HCT116 (cell line): ENCODE results near the gene TM4SF20. TPM values are rescaled to one million over a fixed set of nuclear protein-coding genes. Genes with fewer than 3 reads are reported as not detected.

Experiments used
- ATAC-seq: fragments of 200-7000 bp; cut with Tn5 transposase; 2 replicates; pipeline ENCODE4 v1.9.1; 2020; ENCODE audit warnings: mild to moderate bottlenecking, moderate library complexity
- BruUV-seq: library from RNA; stranded (reverse); fragments of 400-500 nt; replicated peaks from 2 replicates; lab custom pipeline; 2021; lab: Mats Ljungman, UMichigan
- CTCF ChIA-PET: fragments of 300-600 bp; sonication (Branson Sonifier 250); formaldehyde crosslinking; loops from one replicate; lab custom pipeline; 2021; ENCODE audit warnings: antibody characterized with exemption; lab: Charles Lee
- POLR2A ChIA-PET: fragments of 300-600, 350-600 bp; sonication (Branson Sonifier 250); formaldehyde crosslinking; loops from one replicate; lab custom pipeline; 2021; ENCODE audit warnings: antibody characterized with exemption; lab: Charles Lee
- RAD21 ChIA-PET, 2 experiments: fragments of 300-600 bp; sonication (Branson Sonifier 250); formaldehyde crosslinking; loops; one replicate each; lab custom pipeline; 2023; ENCODE audit warnings: low total read pairs in 2 of 2; ENCODE audit not compliant: uncharacterized antibody in 2 of 2, unreplicated experiment in 2 of 2, low non-redundant PET in 1 of 2; lab: Charles Lee
- DNase-seq: peaks from one replicate; pipeline ENCODE4 v3.0.0-alpha.2; 2010; ENCODE audit warnings: low read depth, low spot score
- H2AFZ ChIP-seq: fragments of 200-600 bp; shearing (Covaris generic), sonication (generic); 2 replicates; pipeline ENCODE4 v1.6.1; 2017; ENCODE audit warnings: low read depth, mixed run types, mixed read lengths, antibody characterized with exemption, low read length; ENCODE audit not compliant: poor library complexity, severe bottlenecking
- H3K27ac ChIP-seq: 2 replicates; pipeline ENCODE4 v1.5.1; 2012; ENCODE audit warnings: low read depth, low read length
- H3K27me3 ChIP-seq: fragments of 200-600 bp; sonication (generic); 2 replicates; pipeline ENCODE4 v1.6.1; 2016; ENCODE audit warnings: mixed run types, low read length, mixed read lengths; ENCODE audit not compliant: insufficient read depth
- H3K36me3 ChIP-seq, 2 experiments: fragments of 200-500 bp in 1 of 2; fragments of 200-600 bp in 1 of 2; sonication (Bioruptor generic) in 1 of 2; sonication (generic) in 1 of 2; 2 replicates each; pipeline versions ENCODE4 v1.5.1 to v1.6.1; 2014 to 2016; ENCODE audit warnings: low read length in 2 of 2, inconsistent platforms in 1 of 2, mixed read lengths in 1 of 2, mixed run types in 1 of 2; ENCODE audit not compliant: insufficient read depth in 2 of 2, control insufficient read depth in 1 of 2
- H3K4me1 ChIP-seq, 2 experiments: fragments of 200-600 bp in 1 of 2; sonication (generic) in 1 of 2; 2 replicates each; pipeline versions ENCODE4 v1.5.1 to v1.6.1; 2012 to 2017; ENCODE audit warnings: low read length in 2 of 2, inconsistent platforms in 1 of 2, mild to moderate bottlenecking in 1 of 2, mixed read lengths in 1 of 2, mixed run types in 1 of 2, moderate library complexity in 1 of 2; ENCODE audit not compliant: insufficient read depth in 2 of 2, control insufficient read depth in 1 of 2
- H3K4me2 ChIP-seq: fragments of 200-600 bp; sonication (generic); 2 replicates; pipeline ENCODE4 v1.6.1; 2017; ENCODE audit warnings: mixed run types, low read length, mixed read lengths
- H3K4me3 ChIP-seq, 2 experiments: fragments of 200-600 bp in 1 of 2; sonication (generic) in 1 of 2; replicated peaks in 1 of 2; 2 replicates each; pipeline ENCODE4 v1.5.1; 2011 to 2016; ENCODE audit warnings: low read length in 2 of 2, control low read depth in 1 of 2, low read depth in 1 of 2, mild to moderate bottlenecking in 1 of 2, mixed read lengths in 1 of 2, mixed run types in 1 of 2
- H3K79me2 ChIP-seq: fragments of 200-600 bp; sonication (generic); 2 replicates; pipeline ENCODE4 v1.6.1; 2017; ENCODE audit warnings: mild to moderate bottlenecking, mixed run types, low read length, moderate library complexity, mixed read lengths; ENCODE audit not compliant: insufficient read depth
- H3K9ac ChIP-seq: fragments of 200-600 bp; sonication (generic); 2 replicates; pipeline ENCODE4 v1.6.1; 2016; ENCODE audit warnings: low read length, mixed read lengths
- H3K9me2 ChIP-seq: fragments of 200-600 bp; sonication (generic), shearing (Covaris generic); 2 replicates; pipeline ENCODE4 v1.6.1; 2017; ENCODE audit warnings: mixed run types, mild to moderate bottlenecking, moderate library complexity; ENCODE audit not compliant: insufficient read depth
- H3K9me3 ChIP-seq, 2 experiments: fragments of 200-500 bp in 1 of 2; fragments of 200-600 bp in 1 of 2; sonication (Bioruptor generic) in 1 of 2; sonication (generic) in 1 of 2; 2 replicates each; pipeline ENCODE4 v1.6.1; 2014 to 2017; ENCODE audit warnings: low read length in 2 of 2, mixed read lengths in 2 of 2, inconsistent platforms in 1 of 2, low read depth in 1 of 2, mild to moderate bottlenecking in 1 of 2, mixed run types in 1 of 2, moderate library complexity in 1 of 2; ENCODE audit not compliant: control insufficient read depth in 1 of 2, insufficient read depth in 1 of 2
- H4K20me1 ChIP-seq: fragments of 200-600 bp; sonication (generic), shearing (Covaris generic); 2 replicates; pipeline ENCODE4 v1.6.1; 2017; ENCODE audit warnings: mixed run types, mild to moderate bottlenecking, moderate library complexity; ENCODE audit not compliant: insufficient read depth
- CBX3 ChIP-seq: IDR thresholded peaks from 2 replicates; pipeline ENCODE4 v1.6.1; 2012; ENCODE audit warnings: low read depth
- EZH2phosphoT487 ChIP-seq: fragments of 200-600 bp; IDR thresholded peaks from 2 replicates; pipeline ENCODE4 v1.6.1; 2018; ENCODE audit warnings: antibody characterized with exemption, borderline replicate concordance
- POLR2A ChIP-seq: IDR thresholded peaks from 2 replicates; pipeline ENCODE4 v1.7.0; 2011; ENCODE audit warnings: borderline replicate concordance; ENCODE audit not compliant: insufficient read depth, insufficient read length; ENCODE audit errors: extremely low read depth
- RAD21 ChIP-seq: IDR thresholded peaks from 2 replicates; pipeline ENCODE4 v1.6.1; 2012; ENCODE audit warnings: low read depth, mild to moderate bottlenecking
- SRF ChIP-seq: IDR thresholded peaks from 2 replicates; pipeline ENCODE4 v1.6.1; 2012; ENCODE audit warnings: low read depth
- TCF7L2 ChIP-seq: IDR thresholded peaks from 2 replicates; pipeline ENCODE4 v1.7.0; 2011; ENCODE audit warnings: borderline replicate concordance, inconsistent platforms; ENCODE audit not compliant: insufficient read depth, insufficient read length; ENCODE audit errors: extremely low read depth
- intact Hi-C: fragments of 100-400 bp; cut with micrococcal nuclease; formaldehyde crosslinking; loops from 2 replicates; pipeline ENCODE4 v1.10.0; 2022
- total RNA-seq: library from RNA; stranded (reverse); gene quantifications from one replicate; pipeline ENCODE4 v1.2.1, GENCODE V29; 2021; ENCODE audit not compliant: unreplicated experiment
- TF ChIP-seq, protein P1 (sequence below): IDR thresholded peaks from 2 replicates; pipeline ENCODE4 v1.6.1; 2012; ENCODE audit warnings: low read depth
- TF ChIP-seq, protein P2 (sequence below): IDR thresholded peaks from 2 replicates; pipeline ENCODE4 v1.6.1; 2011; ENCODE audit warnings: mild to moderate bottlenecking, low read length, moderate library complexity; ENCODE audit not compliant: insufficient replicate concordance; ENCODE audit errors: extremely low read depth
- TF ChIP-seq, protein P3 (sequence below), 3 experiments: fragments of 200-600 bp in 1 of 3; sonication (generic) in 1 of 3; IDR thresholded peaks in 2 of 3; conservative IDR thresholded peaks in 1 of 3; 2 replicates each; pipeline ENCODE4 v1.5.1; 2012 to 2017; ENCODE audit warnings: low read depth in 2 of 3, low read length in 2 of 3, antibody characterized with exemption in 1 of 3, borderline replicate concordance in 1 of 3, control low read depth in 1 of 3, mild to moderate bottlenecking in 1 of 3, mixed read lengths in 1 of 3, mixed run types in 1 of 3, moderate library complexity in 1 of 3; ENCODE audit not compliant: insufficient read depth in 1 of 3

TM4SF20 gene
- total RNA-seq, 1 experiment from 2014 or later, result not detected

DNA sequence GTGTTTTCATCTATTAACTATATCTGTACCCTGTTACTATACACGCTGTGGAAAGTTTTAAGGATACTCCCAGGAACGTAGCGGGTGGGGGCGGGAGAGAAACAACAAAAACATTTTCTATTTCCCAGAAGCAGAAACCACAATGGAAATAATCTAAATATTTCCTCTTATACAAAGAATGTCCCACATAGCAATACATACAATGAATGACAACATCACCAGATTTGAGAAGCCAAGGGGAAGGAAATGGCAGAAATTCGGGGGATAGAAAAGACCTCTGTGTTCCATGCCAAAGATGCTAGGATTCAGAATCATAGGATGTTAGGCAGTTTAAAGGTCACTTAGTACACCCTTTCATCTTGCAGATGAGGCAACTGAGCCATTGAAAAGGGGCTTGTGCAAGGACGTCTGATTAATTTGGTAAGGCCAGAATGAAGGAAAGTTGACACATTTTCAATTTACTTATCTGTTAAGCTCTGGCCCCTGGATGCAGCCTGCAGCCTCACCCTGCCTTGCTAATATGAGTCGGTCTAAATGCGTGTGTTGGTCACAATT, 49.7 kb upstream of the TM4SF20 start (continued):
- TF ChIP-seq, protein P1, sequence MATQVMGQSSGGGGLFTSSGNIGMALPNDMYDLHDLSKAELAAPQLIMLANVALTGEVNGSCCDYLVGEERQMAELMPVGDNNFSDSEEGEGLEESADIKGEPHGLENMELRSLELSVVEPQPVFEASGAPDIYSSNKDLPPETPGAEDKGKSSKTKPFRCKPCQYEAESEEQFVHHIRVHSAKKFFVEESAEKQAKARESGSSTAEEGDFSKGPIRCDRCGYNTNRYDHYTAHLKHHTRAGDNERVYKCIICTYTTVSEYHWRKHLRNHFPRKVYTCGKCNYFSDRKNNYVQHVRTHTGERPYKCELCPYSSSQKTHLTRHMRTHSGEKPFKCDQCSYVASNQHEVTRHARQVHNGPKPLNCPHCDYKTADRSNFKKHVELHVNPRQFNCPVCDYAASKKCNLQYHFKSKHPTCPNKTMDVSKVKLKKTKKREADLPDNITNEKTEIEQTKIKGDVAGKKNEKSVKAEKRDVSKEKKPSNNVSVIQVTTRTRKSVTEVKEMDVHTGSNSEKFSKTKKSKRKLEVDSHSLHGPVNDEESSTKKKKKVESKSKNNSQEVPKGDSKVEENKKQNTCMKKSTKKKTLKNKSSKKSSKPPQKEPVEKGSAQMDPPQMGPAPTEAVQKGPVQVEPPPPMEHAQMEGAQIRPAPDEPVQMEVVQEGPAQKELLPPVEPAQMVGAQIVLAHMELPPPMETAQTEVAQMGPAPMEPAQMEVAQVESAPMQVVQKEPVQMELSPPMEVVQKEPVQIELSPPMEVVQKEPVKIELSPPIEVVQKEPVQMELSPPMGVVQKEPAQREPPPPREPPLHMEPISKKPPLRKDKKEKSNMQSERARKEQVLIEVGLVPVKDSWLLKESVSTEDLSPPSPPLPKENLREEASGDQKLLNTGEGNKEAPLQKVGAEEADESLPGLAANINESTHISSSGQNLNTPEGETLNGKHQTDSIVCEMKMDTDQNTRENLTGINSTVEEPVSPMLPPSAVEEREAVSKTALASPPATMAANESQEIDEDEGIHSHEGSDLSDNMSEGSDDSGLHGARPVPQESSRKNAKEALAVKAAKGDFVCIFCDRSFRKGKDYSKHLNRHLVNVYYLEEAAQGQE, result no peak
- TF ChIP-seq RAD21, result no peak
- TF ChIP-seq POLR2A, result no peak

DNA sequence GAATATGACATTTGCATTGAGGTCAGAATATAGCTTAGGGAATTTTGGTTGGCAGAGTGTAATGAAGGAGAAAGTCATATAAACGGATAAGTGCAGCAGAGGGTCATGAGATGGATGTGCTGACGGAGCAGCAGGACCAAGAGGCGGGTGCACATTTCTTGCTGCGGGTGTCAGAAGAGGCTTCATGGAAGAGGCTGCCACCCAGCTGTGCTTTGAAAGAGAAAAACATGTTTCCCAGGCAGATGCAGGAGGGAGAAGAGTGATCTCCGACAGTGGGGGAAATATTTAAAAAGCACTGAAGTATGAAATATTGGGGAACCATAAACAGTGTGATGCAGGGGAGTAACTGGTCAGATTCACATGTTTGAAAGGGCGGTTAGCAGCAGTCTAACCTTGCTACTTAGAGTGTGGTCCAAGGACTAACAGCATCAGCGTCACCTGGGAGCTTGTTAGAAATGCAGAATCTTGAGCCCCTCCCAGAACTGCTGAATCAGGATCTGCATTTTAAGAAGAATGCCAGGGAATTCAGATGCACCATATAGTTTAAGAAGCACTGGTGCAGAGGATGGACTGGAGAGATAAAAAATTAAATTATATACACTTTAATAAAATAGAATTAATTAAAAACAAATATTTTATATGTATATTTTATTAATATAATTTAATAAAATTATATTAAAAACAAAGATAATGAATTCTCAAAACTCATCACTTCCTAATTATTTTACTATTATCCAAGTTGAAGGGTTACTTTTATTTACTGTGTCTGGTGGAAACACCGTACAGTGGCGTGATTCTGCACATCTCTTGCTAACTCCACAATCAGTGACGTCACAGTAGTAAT, 44.8 kb upstream of the TM4SF20 start:
- H3K36me3 ChIP-seq, result no peaks in the 10 kb centered on the region
- BruUV-seq, result no TSS peak
- no peaks in the 10 kb centered on the region for H3K9me2 ChIP-seq
- H3K4me1 ChIP-seq, result no peaks in the 10 kb centered on the region
- H3K9me3 ChIP-seq, result no peaks in the 10 kb centered on the region
- ATAC-seq, result no peak
- H3K27me3 ChIP-seq, result no peaks in the 10 kb centered on the region
- H3K4me3 ChIP-seq, result no peak overlapping the region
- ChIA-PET RAD21 (no interaction called here), POLR2A (no interaction called here), CTCF (no interaction called here)
- no peak for DNase-seq
- H4K20me1 ChIP-seq, result no peaks in the 10 kb centered on the region
- TF ChIP-seq, protein P2, sequence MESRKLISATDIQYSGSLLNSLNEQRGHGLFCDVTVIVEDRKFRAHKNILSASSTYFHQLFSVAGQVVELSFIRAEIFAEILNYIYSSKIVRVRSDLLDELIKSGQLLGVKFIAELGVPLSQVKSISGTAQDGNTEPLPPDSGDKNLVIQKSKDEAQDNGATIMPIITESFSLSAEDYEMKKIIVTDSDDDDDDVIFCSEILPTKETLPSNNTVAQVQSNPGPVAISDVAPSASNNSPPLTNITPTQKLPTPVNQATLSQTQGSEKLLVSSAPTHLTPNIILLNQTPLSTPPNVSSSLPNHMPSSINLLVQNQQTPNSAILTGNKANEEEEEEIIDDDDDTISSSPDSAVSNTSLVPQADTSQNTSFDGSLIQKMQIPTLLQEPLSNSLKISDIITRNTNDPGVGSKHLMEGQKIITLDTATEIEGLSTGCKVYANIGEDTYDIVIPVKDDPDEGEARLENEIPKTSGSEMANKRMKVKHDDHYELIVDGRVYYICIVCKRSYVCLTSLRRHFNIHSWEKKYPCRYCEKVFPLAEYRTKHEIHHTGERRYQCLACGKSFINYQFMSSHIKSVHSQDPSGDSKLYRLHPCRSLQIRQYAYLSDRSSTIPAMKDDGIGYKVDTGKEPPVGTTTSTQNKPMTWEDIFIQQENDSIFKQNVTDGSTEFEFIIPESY, result no peak
- no peak for TF ChIP-seq CBX3
- TF ChIP-seq SRF, result no peak
- TF ChIP-seq POLR2A, result no peak
- TF ChIP-seq TCF7L2, result no peak
- TF ChIP-seq, protein P1, result no peak
- no peak for TF ChIP-seq EZH2phosphoT487
- TF ChIP-seq, protein P3, sequence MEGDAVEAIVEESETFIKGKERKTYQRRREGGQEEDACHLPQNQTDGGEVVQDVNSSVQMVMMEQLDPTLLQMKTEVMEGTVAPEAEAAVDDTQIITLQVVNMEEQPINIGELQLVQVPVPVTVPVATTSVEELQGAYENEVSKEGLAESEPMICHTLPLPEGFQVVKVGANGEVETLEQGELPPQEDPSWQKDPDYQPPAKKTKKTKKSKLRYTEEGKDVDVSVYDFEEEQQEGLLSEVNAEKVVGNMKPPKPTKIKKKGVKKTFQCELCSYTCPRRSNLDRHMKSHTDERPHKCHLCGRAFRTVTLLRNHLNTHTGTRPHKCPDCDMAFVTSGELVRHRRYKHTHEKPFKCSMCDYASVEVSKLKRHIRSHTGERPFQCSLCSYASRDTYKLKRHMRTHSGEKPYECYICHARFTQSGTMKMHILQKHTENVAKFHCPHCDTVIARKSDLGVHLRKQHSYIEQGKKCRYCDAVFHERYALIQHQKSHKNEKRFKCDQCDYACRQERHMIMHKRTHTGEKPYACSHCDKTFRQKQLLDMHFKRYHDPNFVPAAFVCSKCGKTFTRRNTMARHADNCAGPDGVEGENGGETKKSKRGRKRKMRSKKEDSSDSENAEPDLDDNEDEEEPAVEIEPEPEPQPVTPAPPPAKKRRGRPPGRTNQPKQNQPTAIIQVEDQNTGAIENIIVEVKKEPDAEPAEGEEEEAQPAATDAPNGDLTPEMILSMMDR (IDR thresholded peaks at IDR 0.05 in 2 of 3, conservative IDR thresholded peaks at IDR 0.05 in 1 of 3; ENCODE audit: borderline replicate concordance in 1 of 3, insufficient read depth in 1 of 3, low read depth in 2 of 3, low read length in 2 of 3), result no peak
- TF ChIP-seq RAD21, result no peak
- H3K79me2 ChIP-seq, result no peaks in the 10 kb centered on the region
- no peak overlapping the region for H2AFZ ChIP-seq
- intact Hi-C loops, result no loop called here
- no peak overlapping the region for H3K4me2 ChIP-seq
- H3K9ac ChIP-seq, result no peak overlapping the region
- H3K27ac ChIP-seq, result no peak overlapping the region
